Stimulated activated CD4-positive, alpha-beta T cell treated with anti-CD3 and anti-CD28 coated beads, Interleukin-12 subunit alpha, Interleukin-12 subunit beta, amount 100 ng/mL, for 4 hours (primary cell): ENCODE results near the gene ORC2.
"Not testable (repeated sequence)": the region's sequence is repeated elsewhere in the genome, so short reads cannot be mapped to it uniquely, and the experiment has no call there.

ENCODE experiments used
- DNase-seq: peaks from one replicate; pipeline ENCODE4 v3.0.0-alpha.2; 2020

ORC2 gene

DNA sequence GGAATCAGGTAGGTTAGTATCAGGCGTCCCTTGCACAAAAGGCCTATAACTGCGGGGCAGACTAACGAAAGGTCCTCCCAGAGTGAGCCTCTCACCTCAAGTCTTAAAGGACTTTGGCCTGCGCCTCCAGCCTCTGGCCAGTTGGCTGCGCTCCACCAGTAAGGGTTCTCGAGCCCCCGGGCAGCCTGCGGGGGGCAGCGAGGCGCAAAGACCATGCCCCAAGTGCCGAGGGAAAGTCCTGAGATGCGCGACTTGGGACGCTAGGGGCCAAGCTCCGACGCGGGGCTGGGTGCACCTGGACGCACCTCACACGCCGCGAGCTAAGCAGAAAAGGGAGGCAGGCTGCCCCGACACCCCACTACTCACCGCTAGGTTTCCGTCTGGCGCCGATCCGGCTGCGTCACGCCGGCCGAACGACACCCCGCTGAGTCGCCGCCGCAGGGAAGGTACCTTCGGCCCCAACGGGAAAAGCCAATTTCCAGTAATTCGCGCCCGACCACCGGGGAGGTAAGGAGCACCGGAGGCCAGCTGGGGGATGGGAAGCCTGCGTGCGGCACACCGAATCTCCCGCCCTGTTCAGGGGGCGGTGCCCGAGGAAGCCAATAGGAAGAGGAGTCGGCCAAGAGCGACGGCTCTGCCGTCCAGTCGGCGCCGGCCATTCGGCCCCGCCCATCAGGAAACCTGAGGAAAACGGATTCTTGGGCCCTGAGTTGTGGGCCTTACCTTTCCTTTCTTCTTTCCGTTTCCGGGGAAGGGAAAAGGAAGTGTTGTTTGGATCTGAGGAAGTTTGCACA lies at the start of gene ORC2:
Gene ORC2 (minus strand): TSS at position 537 of the 794 bp plus-strand sequence. CDS start 5,537 bp downstream, outside the sequence.
- peak; percentile 92 for DNase-seq

DNA sequence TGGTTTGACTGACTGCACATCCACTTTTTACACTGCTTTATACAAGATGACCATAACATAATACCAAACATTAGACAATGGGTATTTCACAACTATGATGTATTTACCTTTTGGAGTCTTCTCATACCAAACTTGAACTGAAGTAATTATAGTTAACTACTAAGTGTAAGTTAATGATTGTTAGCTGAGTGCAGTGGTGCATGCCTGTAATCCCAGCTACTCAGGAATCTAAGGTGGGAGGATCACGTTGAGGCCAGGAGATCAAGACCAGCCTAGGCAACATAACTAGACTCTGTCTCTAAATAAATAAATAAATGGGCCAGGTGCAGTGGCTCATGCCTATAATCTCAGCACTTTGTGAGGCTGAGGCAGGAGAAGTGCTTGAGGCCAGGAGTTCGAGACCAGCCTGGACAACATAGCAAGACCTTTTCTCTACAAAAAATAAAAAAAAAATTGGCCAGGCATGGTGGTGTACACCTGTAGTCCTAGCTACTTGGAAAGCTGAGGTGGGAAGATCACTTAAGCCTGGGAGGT lies 44.9 kb upstream of the ORC2 start:
- no peak for DNase-seq

GRCh38 chr2:201007584-201007998 lies 44.1 kb upstream of the ORC2 start:
- DNase-seq, result no peak

DNA sequence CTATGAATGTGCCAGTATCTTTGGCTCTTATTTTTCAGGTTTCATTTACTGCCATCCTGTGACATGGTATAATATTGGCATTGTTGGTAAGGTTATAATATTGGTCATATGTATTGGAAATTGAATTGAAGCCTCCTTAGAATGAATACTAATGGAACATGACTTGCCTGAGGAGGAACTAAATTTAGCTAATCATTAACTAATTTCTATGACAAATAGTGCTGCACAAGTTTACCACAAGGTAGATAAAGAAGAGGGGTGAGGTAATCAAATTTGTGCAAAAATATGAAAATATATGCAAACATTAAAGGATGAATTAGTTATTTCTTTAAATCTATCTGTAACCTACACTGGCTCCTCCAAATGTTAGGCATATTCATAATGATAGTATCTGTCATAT lies 43.2 kb upstream of the ORC2 start:
- no peak for DNase-seq

DNA sequence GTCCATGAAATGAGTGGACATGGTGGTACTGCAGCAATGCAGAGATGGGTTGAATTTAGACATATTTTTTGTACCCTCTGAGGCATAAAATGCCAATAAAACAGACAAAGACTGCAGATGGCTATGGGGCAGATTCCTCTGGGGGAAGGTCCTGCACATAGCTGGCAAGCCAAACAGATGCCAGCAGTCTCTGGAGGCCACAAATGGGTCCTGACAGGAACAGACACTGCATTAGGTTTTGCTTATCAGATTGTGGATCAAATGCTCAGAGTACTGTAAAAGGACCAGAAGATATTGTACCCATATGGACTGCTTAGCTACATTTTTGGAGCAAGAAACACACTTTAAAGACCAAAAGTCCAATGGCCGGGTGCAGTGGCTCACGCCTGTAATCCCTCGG lies 40.9 kb upstream of the ORC2 start:
- no peak for DNase-seq

- DNase-seq, result no peak
Observed at GRCh38 chr2:200993097-200993496, 29.6 kb upstream of the ORC2 start.

GRCh38 chr2:200987137-200987536 lies 23.7 kb upstream of the ORC2 start:
- no peak for DNase-seq

- no peak for DNase-seq
Observed at GRCh38 chr2:200985799-200986198, 22.3 kb upstream of the ORC2 start.

- DNase-seq, result no peak
Observed at GRCh38 chr2:200976710-200977109, 13.2 kb upstream of the ORC2 start.

- no peak for DNase-seq
Observed at GRCh38 chr2:200975672-200976071, 12.2 kb upstream of the ORC2 start.

- DNase-seq, result not testable (repeated sequence)
Observed at GRCh38 chr2:200970057-200970456, 6.6 kb upstream of the ORC2 start.

DNA sequence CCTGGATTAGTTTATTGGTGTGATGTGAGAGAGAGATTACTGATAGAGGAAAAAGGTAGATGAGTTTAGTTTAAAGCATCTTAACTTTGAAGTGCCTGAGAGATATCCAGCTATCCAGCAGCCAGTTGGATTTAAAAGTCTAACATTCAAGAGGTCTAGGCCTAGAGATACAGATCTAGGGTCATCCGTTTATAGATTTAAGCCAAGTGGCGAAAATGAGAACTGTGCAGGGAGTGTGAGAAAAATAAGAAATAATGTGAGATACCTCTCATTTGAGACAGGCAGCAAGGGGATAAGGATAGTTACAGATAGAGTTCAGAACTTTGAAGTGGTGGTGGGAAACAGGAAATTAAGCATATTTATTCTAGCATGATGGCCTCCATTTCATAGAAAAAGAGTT lies 5.3 kb upstream of the ORC2 start:
- DNase-seq, result no peak

DNA sequence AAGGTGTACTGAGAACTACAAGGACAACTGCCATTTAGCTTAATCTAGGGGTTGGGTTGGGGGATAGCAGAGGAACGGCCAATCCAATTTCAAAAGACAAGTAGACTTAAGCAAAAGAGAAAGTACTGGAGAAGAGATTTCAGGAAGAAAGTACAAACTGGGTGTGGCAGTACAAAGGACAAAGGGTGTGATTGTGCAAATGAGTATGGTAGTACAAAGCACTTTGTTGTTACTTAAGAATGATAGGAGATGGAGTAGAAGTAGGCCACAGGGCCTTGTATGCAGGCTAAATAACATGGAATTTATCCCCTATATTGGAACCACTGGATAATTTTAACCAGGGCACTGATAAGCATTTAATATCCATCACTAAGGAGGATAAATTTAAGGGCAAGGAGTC lies 4.7 kb upstream of the ORC2 start:
- DNase-seq, result no peak

DNA sequence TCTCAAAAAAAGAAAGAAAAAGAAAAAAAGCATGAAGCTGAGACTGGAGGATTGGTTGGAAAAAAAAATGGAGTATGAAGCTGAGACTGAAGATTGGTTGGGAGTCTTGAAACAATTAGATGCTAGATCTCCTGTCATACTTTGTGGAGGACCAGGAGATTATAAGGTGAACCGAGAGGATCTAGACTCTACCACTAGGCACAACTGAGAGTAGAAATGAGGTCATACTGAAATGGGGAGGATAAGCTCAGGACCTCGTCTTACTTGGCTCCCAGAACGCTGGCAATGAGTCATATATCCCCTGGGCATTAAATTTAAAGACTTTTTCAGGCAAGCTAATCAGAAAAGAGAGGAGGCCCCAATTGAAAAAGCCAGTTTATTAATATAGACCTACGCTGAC lies 3.3 kb upstream of the ORC2 start:
- no peak for DNase-seq

DNA sequence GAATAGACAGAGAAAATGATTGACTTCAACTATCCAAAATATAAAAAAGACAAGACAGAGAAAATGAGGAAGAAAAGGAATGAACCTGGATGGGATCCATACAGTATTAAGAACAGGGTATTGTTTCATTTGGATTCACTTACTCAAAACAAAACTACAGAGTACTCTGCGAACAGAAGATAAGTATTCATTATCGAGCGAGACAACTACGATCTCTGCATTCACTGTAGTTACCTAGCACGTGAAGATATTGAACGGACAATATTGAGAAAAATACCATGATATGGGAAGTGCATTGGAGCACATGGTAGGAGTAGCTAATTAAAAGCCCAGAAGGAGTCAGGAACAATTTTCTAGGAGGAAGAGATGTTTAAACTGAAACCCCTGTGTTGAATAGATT lies 1.0 kb upstream of the ORC2 start:
- DNase-seq, result no peak

- not testable (repeated sequence) for DNase-seq
Observed at GRCh38 chr2:200963918-200964252, 425 bp upstream of the ORC2 start.

DNA sequence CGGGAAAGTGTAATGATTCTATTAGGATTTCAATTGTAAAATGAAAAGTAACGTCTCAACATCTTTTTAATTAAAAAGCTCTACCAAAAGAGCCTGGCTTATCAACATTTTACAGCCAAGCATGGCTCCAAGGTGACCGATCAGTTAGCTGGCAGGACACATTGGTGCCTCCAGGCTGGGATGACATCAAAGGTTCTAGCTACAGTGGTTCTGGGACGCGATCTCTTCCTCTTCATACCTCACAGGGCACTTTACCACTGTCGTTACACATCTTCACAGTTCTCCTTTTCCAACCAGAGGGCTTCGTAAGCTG lies 693 bp downstream of the ORC2 start:
- no peak for DNase-seq

GRCh38 chr2:200961674-200962073 lies 1.8 kb downstream of the ORC2 start:
- no peak for DNase-seq

DNA sequence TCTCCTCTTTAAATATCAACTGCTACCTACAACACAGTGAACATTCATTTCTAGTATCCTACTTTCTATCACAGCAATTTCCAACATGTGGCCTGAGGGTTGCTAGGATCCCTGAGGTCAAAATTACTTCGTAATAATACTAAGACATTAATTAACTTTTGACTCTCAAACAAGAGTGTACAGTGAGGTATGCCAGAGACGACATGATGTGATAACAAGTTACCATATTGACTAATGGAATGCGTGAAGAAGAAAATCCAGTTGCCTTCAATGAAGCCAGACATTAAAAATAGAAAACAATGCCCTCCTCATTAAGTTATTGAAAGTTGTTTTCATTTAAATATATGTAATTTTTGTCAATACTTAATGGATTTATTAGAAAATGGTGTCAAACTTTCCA lies 13.1 kb downstream of the ORC2 start:
- DNase-seq, result no peak

DNA sequence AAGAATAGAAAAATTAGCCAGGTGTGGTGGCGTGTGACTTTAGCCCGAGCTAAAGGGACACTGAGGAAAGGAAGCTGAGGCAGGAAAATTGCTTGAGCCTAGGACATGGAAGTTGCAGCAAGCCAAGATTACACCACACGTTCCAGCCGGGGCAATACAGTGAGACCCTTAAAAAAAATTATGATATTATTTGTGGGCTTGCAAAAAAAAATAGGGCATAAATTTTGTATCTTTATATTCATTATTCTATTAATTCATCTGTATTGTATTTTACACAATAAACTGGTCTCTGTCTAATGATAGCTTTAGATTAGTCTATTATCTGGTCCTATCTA lies 18.1 kb downstream of the ORC2 start:
- DNase-seq, result no peak

DNA sequence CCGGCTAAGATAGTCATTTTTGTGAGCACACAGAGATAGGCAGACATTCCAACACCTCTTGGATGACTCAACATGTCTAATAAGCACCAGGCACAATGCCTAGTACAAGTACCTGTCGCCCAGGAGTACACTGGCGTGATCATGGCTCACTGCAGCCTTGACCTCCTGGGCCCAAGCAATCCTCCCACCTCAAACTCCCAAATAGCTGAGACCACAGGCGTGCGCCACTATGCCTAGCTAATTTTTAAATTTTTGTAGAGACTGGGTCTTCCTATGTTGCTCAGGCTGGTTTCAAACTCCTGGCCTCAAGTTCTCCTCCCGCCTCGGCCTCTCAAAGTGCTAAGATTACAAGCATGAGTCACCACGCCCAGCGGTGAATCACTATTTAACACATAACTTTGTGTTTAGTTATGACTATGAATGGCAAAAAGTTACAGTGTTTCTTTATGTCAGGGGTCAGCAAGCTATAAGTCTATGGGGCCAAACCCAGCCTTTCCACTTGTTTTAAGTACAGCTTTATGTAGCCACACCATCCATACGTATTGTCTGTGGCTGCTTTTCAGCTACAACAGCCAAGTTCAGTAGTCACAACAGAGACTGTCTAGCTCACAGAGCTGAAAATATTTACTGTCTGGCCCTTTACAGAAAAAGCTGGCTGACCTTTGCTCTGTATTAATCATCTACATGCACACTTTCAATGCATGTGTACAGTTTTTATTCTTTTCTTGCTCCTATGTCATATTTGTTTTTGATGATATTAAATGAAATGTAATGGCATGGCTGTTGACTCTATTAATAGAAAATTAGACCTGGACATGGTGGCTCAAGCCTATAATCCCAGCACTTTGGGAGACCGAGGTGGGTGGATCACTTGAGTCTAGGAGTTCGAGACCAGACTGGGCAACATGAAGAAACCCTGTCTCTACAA lies 18.7 kb downstream of the ORC2 start:
- DNase-seq, result peak; percentile 55

GRCh38 chr2:200943527-200944105 lies 19.8 kb downstream of the ORC2 start:
- no peak for DNase-seq

GRCh38 chr2:200939832-200940231 lies 23.6 kb downstream of the ORC2 start:
- DNase-seq, result no peak
